GM21381 (cell line): ENCODE measurements around the gene IL2RA.
"Not testable (repeated sequence)": the region's sequence is repeated elsewhere in the genome, so short reads cannot be mapped to it uniquely, and the experiment has no call there.

Experiments
- ATAC-seq: cut with Tn5 transposase; IDR thresholded peaks from one replicate; pipeline ENCODE4 v1.9.1; 2021; ENCODE audit warnings: mild to moderate bottlenecking, moderate library complexity; ENCODE audit not compliant: unreplicated experiment

Gene IL2RA

DNA sequence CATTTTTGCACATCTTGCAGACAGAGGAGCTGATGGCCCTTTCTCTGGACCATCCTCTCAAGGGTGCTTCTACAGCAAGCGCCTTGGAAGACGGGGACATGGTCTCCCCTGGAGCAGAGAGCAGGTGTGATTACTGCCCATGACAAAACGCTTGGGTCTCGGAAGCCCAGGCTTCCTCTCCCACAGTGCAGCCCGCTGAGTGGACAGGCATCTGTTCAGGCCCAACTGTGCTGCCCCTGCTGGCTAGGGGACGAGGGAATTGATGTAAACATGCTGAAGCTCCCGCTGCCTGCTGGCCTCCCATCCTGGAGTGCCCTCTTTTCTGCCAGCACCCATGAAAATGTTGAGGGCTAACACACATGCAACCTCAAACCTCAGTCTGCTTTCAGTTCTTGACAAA is 99.1 kb downstream of the IL2RA start:
- ATAC-seq = no peak

DNA sequence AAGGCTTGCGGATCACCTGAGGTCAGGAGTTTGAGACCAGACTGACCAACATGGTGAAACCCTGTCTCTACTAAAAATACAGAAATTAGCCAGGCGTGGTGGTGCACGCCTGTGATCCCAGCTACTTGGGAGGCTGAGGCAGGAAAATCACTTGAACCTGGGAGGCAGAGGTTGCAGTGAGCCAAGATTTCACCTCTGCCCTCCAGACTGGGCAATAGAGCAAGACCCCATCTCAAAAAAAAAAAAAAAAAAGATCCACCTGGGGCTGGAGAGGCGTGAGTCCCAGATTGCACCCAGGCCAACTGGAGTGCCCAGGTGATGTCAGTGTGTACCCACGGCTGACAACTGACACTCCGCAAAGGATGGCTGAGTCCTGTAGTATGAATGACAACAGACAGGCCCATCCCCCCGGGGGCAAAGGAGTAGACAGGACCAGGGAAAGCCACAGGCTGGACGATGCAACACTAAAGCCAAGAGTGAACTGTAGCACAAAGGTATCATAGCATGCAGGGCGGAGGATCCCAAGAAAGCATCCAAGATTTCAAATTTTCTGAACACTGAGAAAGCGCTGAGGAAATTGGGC is 99.7 kb downstream of the IL2RA start:
- not testable (repeated sequence) for ATAC-seq

DNA sequence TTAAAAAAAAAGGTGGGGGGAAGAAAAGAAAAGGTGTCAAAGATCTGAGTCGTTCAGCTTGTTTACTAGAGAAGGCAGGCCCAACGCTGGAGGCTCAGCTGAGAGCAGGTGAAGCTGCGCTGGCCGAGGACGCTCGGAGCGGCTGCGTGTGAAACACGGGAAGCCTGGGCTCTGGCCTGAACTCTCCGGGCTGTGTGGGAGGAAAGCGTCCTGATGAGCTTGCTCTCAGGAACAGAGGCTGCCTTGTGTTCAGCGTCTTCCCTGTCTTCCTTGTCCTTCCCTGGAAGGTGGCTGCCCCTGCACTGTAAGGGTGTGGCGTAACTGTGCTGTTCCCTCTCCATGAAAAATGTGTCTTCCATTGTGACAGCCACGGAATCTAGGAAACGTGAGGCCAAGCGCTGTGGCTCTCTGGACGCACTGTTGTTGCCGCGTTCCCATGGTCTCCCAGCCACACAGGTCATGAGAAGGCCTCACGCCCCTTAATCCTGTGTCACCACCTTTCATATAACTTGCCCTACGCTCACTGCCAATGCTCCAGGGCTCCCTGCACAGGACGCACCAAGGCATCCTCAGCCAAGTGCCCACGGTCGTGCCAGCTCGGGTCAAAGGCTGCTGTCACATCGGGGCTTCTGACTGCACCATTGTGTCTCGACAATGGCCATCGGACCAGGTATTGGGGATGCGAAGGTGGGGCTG is 100.6 kb downstream of the IL2RA start:
- no peak for ATAC-seq

DNA sequence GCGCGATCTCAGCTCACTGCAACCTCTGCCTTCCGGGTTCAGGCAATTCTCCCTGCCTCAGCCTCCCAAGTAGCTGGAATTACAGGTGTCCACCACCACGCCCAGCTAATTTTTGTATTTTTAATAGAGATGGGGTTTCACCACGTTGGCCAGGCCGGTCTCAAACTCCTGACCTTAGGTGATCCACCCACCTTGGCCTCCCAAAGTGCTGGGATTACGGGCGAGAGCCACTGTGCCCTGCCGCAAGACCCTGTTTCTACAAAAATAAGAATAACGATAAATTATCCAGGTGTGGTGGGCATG is 101.2 kb downstream of the IL2RA start:
- not testable (repeated sequence) for ATAC-seq
